Measurements from ENCODE around the gene CLTA.

DNA sequence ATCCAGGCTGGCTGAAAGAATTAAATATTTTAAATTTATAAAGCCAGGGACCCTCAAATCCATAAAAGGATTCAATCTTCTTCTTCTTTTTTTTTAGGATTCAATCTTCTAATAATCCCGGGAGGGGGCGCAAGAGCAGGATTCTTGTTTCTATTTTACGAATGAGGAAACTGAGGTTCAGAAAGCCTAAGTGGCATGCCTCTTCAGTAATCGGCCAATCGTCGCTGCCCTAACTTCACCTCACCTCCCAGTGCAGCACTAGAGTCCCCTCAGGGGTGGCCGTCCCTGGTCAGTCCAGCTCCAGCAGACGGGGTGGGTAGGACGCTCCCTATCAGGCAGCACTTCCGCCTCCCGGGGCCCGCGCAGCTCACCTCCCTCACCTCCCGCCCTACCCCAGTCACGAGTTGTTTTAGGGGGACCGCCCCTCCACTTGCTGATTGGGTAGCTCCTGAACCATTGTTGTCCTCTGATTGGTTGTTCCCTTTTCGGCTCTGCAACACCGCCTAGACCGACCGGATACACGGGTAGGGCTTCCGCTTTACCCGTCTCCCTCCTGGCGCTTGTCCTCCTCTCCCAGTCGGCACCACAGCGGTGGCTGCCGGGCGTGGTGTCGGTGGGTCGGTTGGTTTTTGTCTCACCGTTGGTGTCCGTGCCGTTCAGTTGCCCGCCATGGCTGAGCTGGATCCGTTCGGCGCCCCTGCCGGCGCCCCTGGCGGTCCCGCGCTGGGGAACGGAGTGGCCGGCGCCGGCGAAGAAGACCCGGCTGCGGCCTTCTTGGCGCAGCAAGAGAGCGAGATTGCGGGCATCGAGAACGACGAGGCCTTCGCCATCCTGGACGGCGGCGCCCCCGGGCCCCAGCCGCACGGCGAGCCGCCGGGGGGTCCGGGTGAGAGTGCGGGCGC, at the start of gene CLTA:
- TF ChIP-seq POLR2A (IDR thresholded peaks at IDR 0.05; ENCODE audit: low read length) (peak; percentile 99), GATA1 (IDR thresholded peaks at IDR 0.05; ENCODE audit: low read depth, low read length) (no peak)

All from erythroblast (primary cell).